ENCODE data around the gene MYH16. TPM values are rescaled to one million over a fixed set of nuclear protein-coding genes. Genes with fewer than 3 reads are reported as not detected.
"Not testable (repeated sequence)": the region's sequence is repeated elsewhere in the genome, so short reads cannot be mapped to it uniquely, and the experiment has no call there.

Gene MYH16
- total RNA-seq, 2 experiments from 2014 or later = not detected

DNA sequence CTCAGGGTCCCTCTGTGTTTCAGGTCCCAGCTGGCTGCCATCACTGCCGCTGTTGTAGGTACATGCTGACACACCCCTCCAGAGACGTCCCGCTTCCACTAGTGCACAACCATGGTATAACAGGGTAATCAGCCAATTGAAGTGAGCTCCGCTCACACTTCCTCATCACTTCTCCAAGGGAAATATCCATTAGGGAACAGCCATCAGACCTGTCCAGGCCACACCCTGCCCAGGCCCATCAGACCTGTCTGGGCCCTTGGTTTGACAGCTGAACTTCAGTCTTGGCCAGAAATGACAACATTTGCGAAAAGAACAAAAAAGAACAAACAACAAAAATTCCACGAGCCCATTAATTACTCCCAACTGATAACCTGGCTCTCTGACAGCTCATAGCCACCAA, 11.0 kb upstream of the MYH16 start:
- POLR2A ChIA-PET = no interaction called here
- H3K27me3 Mint-ChIP-seq = no peaks in the 10 kb centered on the region
- no peaks in the 10 kb centered on the region for H3K4me1 Mint-ChIP-seq
- no peak overlapping the region for H3K4me3 Mint-ChIP-seq
- no peaks in the 10 kb centered on the region for H3K9me3 Mint-ChIP-seq (ENCODE audit: low read depth)
- H3K27ac Mint-ChIP-seq = no peak overlapping the region
- intact Hi-C loops (cut with DNase I, micrococcal nuclease) = no loop called here
- DNase-seq (no peak), ATAC-seq (no peak)
- CTCF ChIA-PET = no interaction called here
- H3K36me3 Mint-ChIP-seq (ENCODE audit: low read depth) = no peaks in the 10 kb centered on the region

DNA sequence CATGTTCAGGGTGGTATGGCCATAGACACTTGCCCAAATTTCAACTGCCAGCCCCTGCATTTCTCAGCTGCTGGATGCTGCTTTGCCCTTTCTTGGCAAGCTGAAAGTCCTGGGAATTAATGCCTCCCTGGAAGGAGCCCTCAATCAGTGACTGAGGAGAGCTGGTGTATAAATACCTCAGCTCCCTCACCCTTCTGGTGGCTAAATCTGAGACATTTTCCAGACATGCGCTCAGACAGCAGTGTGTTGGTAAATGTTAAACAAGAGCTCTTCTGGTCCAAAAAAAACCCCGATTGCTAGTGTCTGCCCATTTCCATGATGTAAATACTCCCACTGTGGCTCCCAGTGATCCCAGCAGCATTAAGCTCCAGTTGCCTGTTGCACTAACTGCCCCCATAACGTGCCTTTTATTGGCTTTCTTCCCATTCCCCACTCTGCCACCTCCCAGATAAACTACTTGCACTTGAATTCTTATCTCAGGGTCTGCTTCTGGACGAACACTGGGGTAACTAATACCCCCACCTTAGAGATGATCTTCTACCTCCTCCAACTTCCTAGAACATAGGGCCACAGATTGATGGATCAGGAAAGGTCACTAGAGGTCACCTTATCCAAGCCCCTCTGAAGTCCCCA, 6.7 kb upstream of the MYH16 start:
- POLR2A ChIA-PET = no interaction called here
- H3K27ac Mint-ChIP-seq = no peak overlapping the region
- DNase-seq (no peak), ATAC-seq (no peak)
- CTCF ChIA-PET = no interaction called here
- H3K9me3 Mint-ChIP-seq (ENCODE audit: low read depth) = no peaks in the 10 kb centered on the region
- no peak overlapping the region for H3K4me3 Mint-ChIP-seq
- intact Hi-C loops (cut with DNase I, micrococcal nuclease) = no loop called here
- H3K27me3 Mint-ChIP-seq = no peaks in the 10 kb centered on the region
- H3K4me1 Mint-ChIP-seq = no peaks in the 10 kb centered on the region
- H3K36me3 Mint-ChIP-seq (ENCODE audit: low read depth) = no peaks in the 10 kb centered on the region

DNA sequence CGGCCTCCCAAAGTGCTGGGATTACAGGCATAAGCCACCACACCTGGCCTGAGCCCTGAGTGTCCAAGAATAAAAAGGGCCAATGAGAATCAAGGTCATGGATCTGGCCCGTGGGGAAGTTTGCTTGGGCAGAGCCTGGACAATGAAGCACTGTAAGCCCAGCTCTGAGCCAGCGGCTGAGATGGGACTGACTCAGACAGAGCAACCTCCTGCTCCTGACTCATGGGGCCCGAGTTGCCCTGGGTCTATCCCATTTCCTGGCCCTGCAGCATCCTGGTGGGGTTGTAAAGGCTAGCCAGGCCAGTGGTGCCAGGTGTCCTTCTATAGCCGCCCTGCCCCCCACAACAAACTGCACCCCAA, 5.2 kb upstream of the MYH16 start:
- ATAC-seq (no peak), DNase-seq (no peak)
- Mint-ChIP-seq H3K4me3 (no peak overlapping the region), H3K27me3 (no peaks in the 10 kb centered on the region), H3K4me1 (no peaks in the 10 kb centered on the region), H3K27ac (no peak overlapping the region), H3K36me3 (ENCODE audit: low read depth) (no peaks in the 10 kb centered on the region), H3K9me3 (ENCODE audit: low read depth) (no peaks in the 10 kb centered on the region)
- intact Hi-C loops (cut with DNase I, micrococcal nuclease) = no loop called here
- CTCF ChIA-PET = interaction anchor here (0.7 to 1.0 kb wide), 2 partner anchors 39 to 275 kb away, joined by 3 read pairs; no protein-coding TSS in a partner anchor
- POLR2A ChIA-PET = no interaction called here

DNA sequence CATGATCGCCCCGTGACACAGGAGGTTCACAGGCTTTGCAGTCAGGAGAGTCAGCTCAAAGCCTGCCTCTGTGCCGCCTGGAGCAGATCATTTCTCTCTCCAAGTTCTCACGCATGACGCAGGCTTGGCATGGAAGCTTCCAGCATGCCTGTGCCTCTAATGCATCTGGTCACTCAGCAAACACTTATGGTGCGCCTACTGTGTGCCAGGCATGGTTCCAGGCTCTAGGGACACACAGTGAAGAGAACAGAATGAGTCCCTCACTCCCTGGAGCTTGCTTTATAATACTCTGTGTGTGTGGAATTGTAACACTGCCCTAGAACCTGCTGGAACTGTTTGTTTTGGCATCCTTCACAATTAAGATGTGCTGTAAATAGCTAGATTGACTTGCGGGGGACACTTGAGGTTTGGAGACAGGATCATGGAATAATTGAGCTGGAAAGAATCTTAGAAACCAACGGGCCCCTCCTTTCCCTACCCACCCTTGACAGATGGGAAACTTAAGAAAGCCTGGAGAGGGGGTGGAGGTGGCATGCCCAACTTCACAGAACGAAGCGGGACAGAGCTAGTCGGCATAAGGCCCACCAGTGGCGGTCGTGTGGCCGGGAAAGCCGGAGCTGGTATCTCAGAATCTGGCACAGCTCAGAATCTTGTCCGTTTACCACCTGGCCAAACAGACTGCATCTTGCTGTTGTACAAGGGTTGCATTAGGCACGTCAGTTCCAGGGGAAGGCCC, 4.6 kb upstream of the MYH16 start:
- intact Hi-C loops (cut with DNase I, micrococcal nuclease) = no loop called here
- H3K27me3 Mint-ChIP-seq = no peaks in the 10 kb centered on the region
- no peaks in the 10 kb centered on the region for H3K4me1 Mint-ChIP-seq
- H3K9me3 Mint-ChIP-seq (ENCODE audit: low read depth) = no peaks in the 10 kb centered on the region
- ATAC-seq (no peak), DNase-seq (no peak)
- no peak overlapping the region for H3K4me3 Mint-ChIP-seq
- POLR2A ChIA-PET = no interaction called here
- no peak overlapping the region for H3K27ac Mint-ChIP-seq
- CTCF ChIA-PET = interaction anchor here (0.7 to 1.1 kb wide), 2 partner anchors 20 to 40 kb away, joined by 3 to 4 read pairs; no protein-coding TSS in a partner anchor
- H3K36me3 Mint-ChIP-seq (ENCODE audit: low read depth) = no peaks in the 10 kb centered on the region

DNA sequence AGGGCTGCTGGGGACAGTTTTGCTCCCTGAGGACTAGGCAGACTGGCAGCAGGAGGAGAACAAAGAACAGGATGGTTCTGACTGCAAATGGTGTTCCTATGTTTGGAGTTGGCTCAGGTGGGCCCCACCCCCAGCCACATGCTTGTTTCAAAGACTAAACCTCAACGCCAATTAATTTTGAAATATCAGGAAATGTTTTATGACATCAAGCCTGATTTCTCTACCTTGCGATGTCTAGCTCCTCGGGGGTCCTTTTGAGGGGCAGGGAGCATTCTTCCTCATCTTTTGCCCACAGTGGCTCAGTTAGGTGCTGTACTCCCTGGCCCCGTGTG, 4.1 kb upstream of the MYH16 start:
- no peaks in the 10 kb centered on the region for H3K27me3 Mint-ChIP-seq
- no peaks in the 10 kb centered on the region for H3K36me3 Mint-ChIP-seq (ENCODE audit: low read depth)
- H3K4me1 Mint-ChIP-seq = peaks cover 2% of the 10 kb centered on the region
- DNase-seq (no peak), ATAC-seq (no peak)
- H3K9me3 Mint-ChIP-seq (ENCODE audit: low read depth) = no peaks in the 10 kb centered on the region
- CTCF ChIA-PET = interaction anchor here (1.1 kb wide), 1 partner anchor 21 kb away, joined by 4 read pairs; no protein-coding TSS in a partner anchor
- intact Hi-C loops (cut with DNase I, micrococcal nuclease) = no loop called here
- H3K4me3 Mint-ChIP-seq = no peak overlapping the region
- H3K27ac Mint-ChIP-seq = no peak overlapping the region
- POLR2A ChIA-PET = no interaction called here

GRCh38 chr7:99270702-99271101, 1.9 kb upstream of the MYH16 start:
- CTCF ChIA-PET = no interaction called here
- Mint-ChIP-seq H3K36me3 (ENCODE audit: low read depth) (no peaks in the 10 kb centered on the region), H3K27me3 (no peaks in the 10 kb centered on the region), H3K4me1 (peaks cover 12% of the 10 kb centered on the region), H3K9me3 (ENCODE audit: low read depth) (no peaks in the 10 kb centered on the region), H3K4me3 (no peak overlapping the region), H3K27ac (no peak overlapping the region)
- POLR2A ChIA-PET = no interaction called here
- DNase-seq = no peak
- intact Hi-C loops (cut with DNase I, micrococcal nuclease) = no loop called here
- ATAC-seq = no peak

DNA sequence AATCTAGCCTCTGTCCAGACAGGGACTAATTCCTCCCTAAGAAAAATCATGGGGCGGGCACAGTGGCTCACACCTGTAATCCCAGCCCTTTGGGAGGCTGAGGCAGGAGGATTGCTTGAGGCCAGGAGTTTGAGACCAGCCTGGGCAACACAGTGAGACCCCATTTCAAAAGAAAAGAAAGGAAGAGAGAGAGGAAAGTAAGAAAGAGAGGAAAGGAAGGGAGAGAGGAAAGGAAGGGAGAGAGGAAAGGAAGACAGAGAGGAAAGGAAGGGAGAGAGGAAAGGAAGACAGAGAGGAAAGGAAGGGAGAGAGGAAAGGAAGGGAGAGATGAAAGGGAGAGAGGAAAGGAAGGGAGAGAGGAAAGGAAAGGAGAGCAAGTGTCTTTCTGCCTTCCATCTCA, 922 bp downstream of the MYH16 start:
- Mint-ChIP-seq H3K27ac (peak overlapping the region; percentile 37), H3K4me1 (peaks cover 16% of the 10 kb centered on the region)
- H3K27me3 Mint-ChIP-seq; H3K4me3 Mint-ChIP-seq; ATAC-seq; H3K36me3 Mint-ChIP-seq (ENCODE audit: low read depth); intact Hi-C loops (cut with DNase I, micrococcal nuclease); DNase-seq; H3K9me3 Mint-ChIP-seq (ENCODE audit: low read depth); POLR2A ChIA-PET: not testable (repeated sequence)
- CTCF ChIA-PET = interaction anchor here (0.8 to 1.0 kb wide), 2 partner anchors 216 to 332 kb away, joined by 3 read pairs; no protein-coding TSS in a partner anchor

DNA sequence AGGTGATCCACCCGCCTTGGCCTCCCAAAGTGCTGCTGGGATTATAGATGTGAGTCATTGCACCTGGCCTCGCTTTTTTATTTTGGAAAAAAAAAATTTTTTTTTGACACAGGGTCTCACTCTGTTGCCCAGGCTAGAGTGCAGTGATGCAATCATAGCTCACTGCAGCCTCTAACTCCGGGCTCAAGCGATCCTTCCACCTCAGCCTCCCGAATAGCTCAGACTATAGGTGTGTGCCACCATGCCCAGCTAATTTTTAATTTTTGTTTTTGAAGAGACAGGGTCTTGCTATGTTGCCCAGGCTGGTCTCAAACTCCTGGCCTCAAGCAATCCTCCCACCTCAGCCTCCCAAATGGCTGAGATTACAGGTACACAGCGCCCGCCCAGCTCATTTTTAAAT, 2.3 kb downstream of the MYH16 start:
- H3K36me3 Mint-ChIP-seq (ENCODE audit: low read depth); H3K4me3 Mint-ChIP-seq; CTCF ChIA-PET; H3K27ac Mint-ChIP-seq; H3K27me3 Mint-ChIP-seq; ATAC-seq; DNase-seq; H3K9me3 Mint-ChIP-seq (ENCODE audit: low read depth): not testable (repeated sequence)
- intact Hi-C loops (cut with DNase I, micrococcal nuclease) = loop anchor here in 1 of 2 experiments (1.0 kb wide), 1 partner anchor 38 kb away; no protein-coding TSS in a partner anchor
- peaks cover 16% of the 10 kb centered on the region for H3K4me1 Mint-ChIP-seq
- POLR2A ChIA-PET = interaction anchor here (0.7 kb wide), 1 partner anchor 132 kb away, joined by 3 read pairs; no protein-coding TSS in a partner anchor

GRCh38 chr7:99275496-99275895, 2.9 kb downstream of the MYH16 start:
- no peak overlapping the region for H3K4me3 Mint-ChIP-seq
- no peaks in the 10 kb centered on the region for H3K9me3 Mint-ChIP-seq (ENCODE audit: low read depth)
- H3K36me3 Mint-ChIP-seq (ENCODE audit: low read depth) = no peaks in the 10 kb centered on the region
- intact Hi-C loops (cut with DNase I, micrococcal nuclease) = no loop called here
- H3K27ac Mint-ChIP-seq = no peak overlapping the region
- POLR2A ChIA-PET = no interaction called here
- no peak for ATAC-seq
- peaks cover 16% of the 10 kb centered on the region for H3K4me1 Mint-ChIP-seq
- CTCF ChIA-PET = interaction anchor here (0.8 to 0.9 kb wide), 2 partner anchors 38 to 51 kb away, joined by 3 to 4 read pairs; partner anchors contain the start of gene ARPC1A
- no peak for DNase-seq
- H3K27me3 Mint-ChIP-seq = peaks cover 4% of the 10 kb centered on the region

GRCh38 chr7:99278180-99278579, 5.5 kb downstream of the MYH16 start:
- Mint-ChIP-seq H3K27ac (no peak overlapping the region), H3K4me1 (peaks cover 16% of the 10 kb centered on the region), H3K27me3 (peaks cover 4% of the 10 kb centered on the region), H3K36me3 (ENCODE audit: low read depth) (no peaks in the 10 kb centered on the region), H3K9me3 (ENCODE audit: low read depth) (no peaks in the 10 kb centered on the region), H3K4me3 (no peak overlapping the region)
- no peak for ATAC-seq
- POLR2A ChIA-PET = no interaction called here
- no peak for DNase-seq
- CTCF ChIA-PET = interaction anchor here (0.7 kb wide), 1 partner anchor 38 kb away, joined by 4 read pairs; no protein-coding TSS in a partner anchor
- intact Hi-C loops (cut with DNase I, micrococcal nuclease) = no loop called here

GRCh38 chr7:99284165-99284564, 11.5 kb downstream of the MYH16 start:
- H3K27me3 Mint-ChIP-seq; POLR2A ChIA-PET; ATAC-seq; H3K9me3 Mint-ChIP-seq (ENCODE audit: low read depth); H3K4me3 Mint-ChIP-seq; H3K36me3 Mint-ChIP-seq (ENCODE audit: low read depth); intact Hi-C loops (cut with DNase I, micrococcal nuclease); DNase-seq; H3K4me1 Mint-ChIP-seq; H3K27ac Mint-ChIP-seq: not testable (repeated sequence)
- CTCF ChIA-PET = interaction anchor here (0.8 kb wide), 1 partner anchor 9 kb away, joined by 3 read pairs; no protein-coding TSS in a partner anchor

All from activated CD4-positive, alpha-beta T cell treated with anti-CD3 and anti-CD28 coated beads for 36 hours (primary cell).